ENCODE data around the gene LY86. TPM values are rescaled to one million over a fixed set of nuclear protein-coding genes. Genes with fewer than 3 reads are reported as not detected.

LY86 gene
- total RNA-seq, 3 donors from 2014 or later, result 1.2 to 2.8 (median 1.6) TPM

DNA sequence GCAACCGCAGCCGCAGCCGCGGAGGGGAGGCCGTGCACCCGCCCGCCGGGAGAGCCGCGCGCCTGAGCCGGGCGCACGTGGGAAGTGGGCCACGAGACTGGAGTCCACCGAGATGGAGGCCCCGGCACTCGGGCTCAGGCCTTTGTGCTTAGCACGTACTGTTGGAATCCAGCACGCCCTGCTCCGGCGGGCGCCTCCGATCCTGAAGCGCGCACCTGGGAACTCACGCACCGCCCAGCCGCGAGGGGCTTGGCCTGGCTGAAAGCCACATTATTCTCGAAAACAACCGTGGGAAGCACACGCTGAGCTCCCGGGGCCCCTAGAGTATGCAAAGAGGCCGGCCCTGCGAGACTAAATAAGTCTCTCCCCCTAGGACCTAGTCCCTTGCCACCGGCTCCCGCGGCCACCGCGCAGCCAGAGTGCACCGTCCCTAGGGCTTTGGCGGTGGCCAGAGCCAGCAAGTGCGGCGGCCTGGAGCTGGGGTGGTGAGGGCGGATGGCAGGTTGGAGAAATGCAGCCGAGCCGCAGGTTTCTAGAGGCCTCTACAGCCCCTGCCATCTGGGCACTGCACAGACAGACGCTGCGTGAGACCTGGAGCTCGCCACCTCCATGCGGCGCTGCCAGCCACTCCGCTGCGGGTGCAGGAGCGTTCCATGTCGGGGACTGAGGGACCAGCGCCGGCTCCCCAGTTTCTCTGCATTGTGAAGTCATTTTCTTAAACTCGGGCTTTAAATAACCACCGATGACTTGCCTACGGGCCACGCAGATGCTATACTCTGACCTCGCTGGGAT, 42.0 kb upstream of the LY86 start:
- Histone ChIP-seq H3K9me3 (peaks cover 2% of the 10 kb centered on the region), H3K4me3 (no peak overlapping the region), H3K4me1 (ENCODE audit: low read depth) (peaks cover 10% of the 10 kb centered on the region), H3K36me3 (ENCODE audit: low read depth) (no peaks in the 10 kb centered on the region)
- TF ChIP-seq CTCF (IDR thresholded peaks at IDR 0.05), result no peak
- intact Hi-C loops (cut with DNase I, micrococcal nuclease), result loop anchor here (5.0 to 10.0 kb wide), 2 partner anchors 489 to 1402 kb away; no protein-coding TSS in a partner anchor
- ATAC-seq (peak; percentile 61), DNase-seq (peak; percentile 21 to 56 (median 37))

DNA sequence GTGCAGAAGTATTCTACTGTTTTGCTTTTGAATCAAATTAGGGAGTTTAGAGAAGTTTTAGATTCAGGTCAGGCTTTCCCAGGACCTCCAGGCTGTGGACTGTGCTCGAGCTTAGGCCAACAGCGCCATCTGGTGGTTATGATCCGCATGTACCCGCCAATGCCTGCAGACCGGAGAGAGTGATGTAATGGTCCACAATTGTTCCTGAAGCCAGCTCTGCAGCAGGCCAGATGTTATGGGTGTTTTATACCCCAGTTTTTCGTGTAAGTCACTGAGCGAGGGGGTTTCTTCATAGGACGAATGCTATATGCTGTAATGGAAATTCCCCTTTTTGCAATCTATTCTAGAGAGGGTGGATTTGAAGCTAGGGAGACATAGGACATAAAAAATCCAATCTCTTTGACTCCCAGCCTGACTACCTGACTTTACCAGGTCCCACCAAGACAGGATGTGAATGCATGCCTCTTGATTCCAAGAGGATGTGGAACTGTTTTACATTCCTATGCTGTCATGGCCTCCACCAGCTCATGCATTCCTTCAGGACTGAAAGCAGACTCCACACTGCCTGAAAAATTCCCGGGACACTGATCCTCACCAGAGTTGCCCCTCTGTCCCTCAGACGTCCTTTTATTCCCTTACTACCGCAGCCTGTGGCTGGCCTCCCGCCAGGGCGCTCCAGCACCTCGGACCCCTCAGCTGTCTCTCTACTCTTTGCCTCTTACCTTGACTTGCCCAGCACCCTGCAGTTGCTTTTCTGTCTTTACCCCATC, 41.2 kb upstream of the LY86 start:
- Histone ChIP-seq H3K4me1 (ENCODE audit: low read depth) (peaks cover 10% of the 10 kb centered on the region), H3K9me3 (peaks cover 2% of the 10 kb centered on the region), H3K4me3 (no peak overlapping the region), H3K36me3 (ENCODE audit: low read depth) (no peaks in the 10 kb centered on the region)
- peak; percentile 96 for ATAC-seq
- DNase-seq, result peak; percentile 77 to 87 (median 87)
- intact Hi-C loops (cut with DNase I, micrococcal nuclease), result loop anchor here (5.0 to 10.0 kb wide), 2 partner anchors 490 to 1402 kb away; no protein-coding TSS in a partner anchor
- peak; percentile 83 for TF ChIP-seq CTCF (IDR thresholded peaks at IDR 0.05)

- Histone ChIP-seq H3K4me3 (no peak overlapping the region), H3K36me3 (ENCODE audit: low read depth) (no peaks in the 10 kb centered on the region), H3K4me1 (ENCODE audit: low read depth) (no peaks in the 10 kb centered on the region), H3K9me3 (no peaks in the 10 kb centered on the region)
- no peak for TF ChIP-seq CTCF (IDR thresholded peaks at IDR 0.05)
- ATAC-seq, result no peak
- no peak for DNase-seq
- intact Hi-C loops (cut with DNase I, micrococcal nuclease), result no loop called here
These were observed 32.3 kb upstream of the LY86 start for GRCh38 chr6:6556161-6556737.

DNA sequence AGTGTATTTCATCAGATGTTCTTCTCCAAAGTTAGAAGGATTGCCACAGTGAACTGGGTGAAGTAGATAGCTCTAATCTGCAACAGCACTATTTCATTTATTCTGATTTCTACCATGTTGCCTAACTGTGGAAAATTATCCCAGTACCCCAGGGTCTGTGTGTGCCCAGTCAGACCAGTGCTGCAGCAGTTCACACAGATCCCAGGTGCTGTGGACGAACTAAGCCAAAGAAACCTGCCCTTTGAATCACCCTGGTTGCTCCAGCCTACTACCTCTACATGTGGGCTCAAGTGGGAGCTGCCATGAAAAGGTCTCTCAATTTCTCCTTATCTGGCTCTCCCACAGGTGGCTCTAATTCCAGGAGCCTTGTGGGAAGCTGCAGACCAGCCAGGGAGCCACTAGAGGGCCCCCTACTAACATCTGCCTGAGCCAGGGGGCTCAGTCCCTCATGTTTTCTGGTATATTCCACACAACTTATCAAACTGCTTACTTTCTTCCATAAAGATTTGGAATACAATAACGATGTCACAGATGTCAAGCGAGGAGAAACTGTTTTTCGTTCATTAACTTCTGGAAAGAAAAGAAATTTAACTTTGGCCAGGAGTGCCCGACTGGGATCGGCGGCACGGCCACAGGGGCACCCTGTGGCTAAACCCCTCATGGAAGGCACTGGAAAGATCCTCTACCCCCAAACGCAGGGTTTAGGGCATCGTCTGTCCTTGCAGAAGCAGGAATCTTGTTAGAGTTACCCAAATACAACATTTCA, 31.6 kb upstream of the LY86 start:
- ATAC-seq (peak; percentile 74), DNase-seq (peak in 2 of 3 donors; percentile 48 to 51)
- Histone ChIP-seq H3K36me3 (ENCODE audit: low read depth) (no peaks in the 10 kb centered on the region), H3K4me3 (no peak overlapping the region), H3K4me1 (ENCODE audit: low read depth) (no peaks in the 10 kb centered on the region), H3K9me3 (no peaks in the 10 kb centered on the region)
- TF ChIP-seq CTCF (IDR thresholded peaks at IDR 0.05), result peak; percentile 84
- intact Hi-C loops (cut with DNase I, micrococcal nuclease), result no loop called here

DNA sequence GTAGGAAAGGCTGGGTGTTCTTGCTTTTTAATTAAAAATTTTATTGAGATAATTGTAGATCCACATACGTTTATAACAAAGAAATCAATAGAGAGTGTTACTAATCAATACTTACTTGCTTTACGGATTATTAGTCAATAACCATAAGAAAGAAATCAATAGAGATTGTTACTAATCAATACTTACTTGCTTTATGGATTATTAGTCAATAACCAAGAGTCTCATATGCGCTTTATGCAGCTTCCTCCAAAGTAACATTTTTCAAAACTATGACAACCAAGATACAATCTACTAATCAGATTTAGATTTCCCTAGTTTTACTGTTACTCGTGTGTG, 31.0 kb upstream of the LY86 start:
- H3K4me1 ChIP-seq (ENCODE audit: low read depth), result no peaks in the 10 kb centered on the region
- ATAC-seq (no peak), DNase-seq (no peak)
- no peak for TF ChIP-seq CTCF (IDR thresholded peaks at IDR 0.05)
- H3K4me3 ChIP-seq, result no peak overlapping the region
- no peaks in the 10 kb centered on the region for H3K36me3 ChIP-seq (ENCODE audit: low read depth)
- intact Hi-C loops (cut with DNase I, micrococcal nuclease), result no loop called here
- no peaks in the 10 kb centered on the region for H3K9me3 ChIP-seq

Data from mucosa of descending colon (tissue), 3 donors.